ENCODE data around the gene KIF1A. TPM values are rescaled to one million over a fixed set of nuclear protein-coding genes. Genes with fewer than 3 reads are reported as not detected.
"Not testable (repeated sequence)": the region's sequence is repeated elsewhere in the genome, so short reads cannot be mapped to it uniquely, and the experiment has no call there.

KIF1A gene
- total and polyA plus RNA-seq, 2 experiments from 2014 or later: 16.1 to 16.5 TPM

DNA sequence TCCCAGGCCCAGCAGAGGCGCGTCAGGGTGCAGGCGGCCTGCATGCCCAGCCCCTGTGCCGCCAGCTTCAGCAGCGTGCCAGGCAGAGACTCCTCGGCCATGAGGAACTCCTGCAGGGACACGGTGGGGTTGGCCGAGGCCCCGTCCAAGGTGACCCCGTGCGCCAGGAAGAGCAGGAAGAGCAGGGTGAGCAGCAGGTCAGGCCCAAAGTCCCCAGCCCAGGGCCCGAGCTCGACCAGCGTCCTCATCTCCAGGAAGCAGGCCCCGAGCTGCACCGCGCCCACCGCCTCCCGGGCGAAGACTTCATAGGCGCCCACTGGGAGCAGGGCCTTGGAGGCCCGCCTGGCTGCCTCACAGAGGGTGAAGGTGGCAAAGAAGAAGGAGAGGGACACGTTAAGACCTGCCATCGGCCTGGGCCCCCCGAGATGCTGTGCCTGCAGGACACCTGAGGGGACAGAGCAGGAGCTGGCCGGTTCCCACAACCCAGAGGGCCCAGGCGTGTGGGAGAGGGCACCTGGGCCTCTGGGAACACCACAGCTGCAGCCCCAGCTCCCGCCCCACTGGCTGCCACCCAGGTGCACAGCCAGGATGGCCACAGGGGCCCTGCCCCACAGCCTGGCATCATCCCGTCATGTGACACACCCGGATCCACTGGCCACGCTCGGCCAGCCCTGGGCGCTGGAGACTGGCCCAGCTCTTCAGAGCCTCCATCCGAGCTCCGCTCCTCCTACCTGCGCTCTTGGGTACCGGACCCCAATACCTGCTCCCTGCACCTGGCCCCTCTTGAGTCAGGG lies 137.4 kb downstream of the KIF1A start, which contains the start of gene AQP12B:
AQP12B (minus strand) TSS at position 455 of the 794 bp plus-strand sequence; CDS start at position 407, 48 bp downstream.
- not testable (repeated sequence) for DNase-seq (ENCODE audit: low spot score); H3K4me3 ChIP-seq; H3K27ac ChIP-seq

DNA sequence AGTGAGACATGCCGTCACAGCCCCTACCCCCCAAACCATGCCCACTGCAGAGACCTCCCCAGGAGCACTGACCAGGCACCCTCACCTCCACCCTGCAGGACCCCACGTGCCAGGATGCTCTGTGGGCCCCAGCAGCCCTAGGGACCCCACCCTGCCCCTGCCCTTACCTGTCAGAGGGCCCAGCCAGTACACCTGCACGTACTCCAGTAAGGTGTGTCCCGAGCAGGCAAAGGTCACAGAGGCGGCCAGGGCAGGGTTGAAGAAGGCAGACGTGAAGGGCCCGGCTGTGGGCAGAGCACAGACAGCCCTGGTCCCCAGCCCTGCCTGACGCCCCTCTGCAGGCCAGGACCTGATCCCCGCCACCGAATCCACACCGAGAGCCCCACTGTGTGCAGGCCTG lies 139.8 kb downstream of the KIF1A start:
- not testable (repeated sequence) for H3K27ac ChIP-seq; H3K9me3 ChIP-seq (ENCODE audit: low read depth)
- 72% methylated on average over 2 of the region's 11 CpGs for WGBS (ENCODE audit: low lambda C conversion rate, missing lambda C conversion rate)

More for the DNA sequence above, 137.4 kb downstream of the KIF1A start, which contains the start of gene AQP12B:
- not testable (repeated sequence) for H3K27me3 ChIP-seq; H3K9me3 ChIP-seq (ENCODE audit: low read depth); H3K4me2 ChIP-seq; H3K9me2 ChIP-seq (replicated peaks; ENCODE audit: insufficient read depth); H3K36me3 ChIP-seq (replicated peaks; ENCODE audit: insufficient read depth, low read depth); H3K79me2 ChIP-seq; H2AFZ ChIP-seq; H4K20me1 ChIP-seq (ENCODE audit: insufficient read depth, poor library complexity, severe bottlenecking)
- peaks cover 11% of the 10 kb centered on the region for H3K4me1 ChIP-seq (ENCODE audit: insufficient read depth)
- 91% methylated on average over 27 of the region's 37 CpGs for WGBS (ENCODE audit: low lambda C conversion rate, missing lambda C conversion rate)

DNA sequence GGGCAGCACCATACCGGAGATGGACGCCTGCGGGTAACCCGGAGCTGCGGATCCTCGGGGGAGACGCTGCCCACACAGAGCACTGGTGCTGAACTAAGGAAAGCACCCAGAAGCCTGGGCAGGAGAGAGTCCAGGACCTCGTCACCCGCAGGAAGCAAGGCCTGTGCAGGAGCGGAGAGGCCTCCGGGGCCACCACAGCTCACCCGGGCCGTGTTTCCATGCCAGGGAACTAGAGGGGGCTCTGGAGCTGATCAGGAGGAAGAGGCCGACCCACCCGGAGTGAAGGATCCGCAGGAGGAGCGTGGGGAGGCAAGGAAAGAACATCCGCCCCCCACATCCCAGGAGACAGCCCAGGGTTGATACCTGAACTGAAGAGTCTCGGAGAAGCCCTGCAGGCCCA lies 141.1 kb downstream of the KIF1A start:
- not testable (repeated sequence) for H3K36me3 ChIP-seq (replicated peaks; ENCODE audit: insufficient read depth, low read depth); H2AFZ ChIP-seq; H3K27ac ChIP-seq; H3K9me3 ChIP-seq (ENCODE audit: low read depth); H3K9me2 ChIP-seq (replicated peaks; ENCODE audit: insufficient read depth); H3K4me1 ChIP-seq (ENCODE audit: insufficient read depth); H3K27me3 ChIP-seq; H3K79me2 ChIP-seq; H3K4me2 ChIP-seq; H4K20me1 ChIP-seq (ENCODE audit: insufficient read depth, poor library complexity, severe bottlenecking); DNase-seq (ENCODE audit: low spot score); H3K4me3 ChIP-seq
- no CpG with 5 or more reads among the region's 19 CpGs for WGBS (ENCODE audit: low lambda C conversion rate, missing lambda C conversion rate)

More for the DNA sequence above, 139.8 kb downstream of the KIF1A start:
- not testable (repeated sequence) for H3K4me1 ChIP-seq (ENCODE audit: insufficient read depth); H2AFZ ChIP-seq; DNase-seq (ENCODE audit: low spot score); H3K9me2 ChIP-seq (replicated peaks; ENCODE audit: insufficient read depth); H3K27me3 ChIP-seq; H3K4me3 ChIP-seq; H3K4me2 ChIP-seq; H3K79me2 ChIP-seq; H4K20me1 ChIP-seq (ENCODE audit: insufficient read depth, poor library complexity, severe bottlenecking); H3K36me3 ChIP-seq (replicated peaks; ENCODE audit: insufficient read depth, low read depth)

DNA sequence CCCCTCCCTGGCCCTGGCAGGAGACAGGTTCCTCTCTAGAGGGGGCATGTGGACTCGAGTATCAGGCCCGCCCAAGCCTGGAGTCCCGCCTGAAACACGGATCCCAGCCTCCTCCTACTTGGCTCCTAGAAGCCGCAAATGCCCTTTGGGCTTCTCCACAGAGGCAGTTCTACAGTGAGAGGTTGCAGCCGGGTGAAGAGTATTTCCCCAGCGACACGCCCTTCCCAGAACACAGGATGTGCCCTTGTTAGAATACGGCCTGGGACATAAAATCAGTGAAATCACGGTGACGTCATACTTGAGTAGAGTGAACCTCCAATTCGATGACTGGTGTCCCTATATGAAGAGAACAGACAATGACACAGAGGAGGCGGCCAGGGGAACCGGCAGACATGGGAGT lies 142.0 kb downstream of the KIF1A start:
- not testable (repeated sequence) for H3K27ac ChIP-seq; H3K79me2 ChIP-seq; H3K4me2 ChIP-seq; H2AFZ ChIP-seq; H3K9me2 ChIP-seq (replicated peaks; ENCODE audit: insufficient read depth); H3K4me3 ChIP-seq; H3K27me3 ChIP-seq; H3K36me3 ChIP-seq (replicated peaks; ENCODE audit: insufficient read depth, low read depth); H3K9me3 ChIP-seq (ENCODE audit: low read depth); H4K20me1 ChIP-seq (ENCODE audit: insufficient read depth, poor library complexity, severe bottlenecking); H3K4me1 ChIP-seq (ENCODE audit: insufficient read depth); DNase-seq (ENCODE audit: low spot score)
- WGBS (ENCODE audit: low lambda C conversion rate, missing lambda C conversion rate): 100% methylated on average over 2 of the region's 14 CpGs

DNA sequence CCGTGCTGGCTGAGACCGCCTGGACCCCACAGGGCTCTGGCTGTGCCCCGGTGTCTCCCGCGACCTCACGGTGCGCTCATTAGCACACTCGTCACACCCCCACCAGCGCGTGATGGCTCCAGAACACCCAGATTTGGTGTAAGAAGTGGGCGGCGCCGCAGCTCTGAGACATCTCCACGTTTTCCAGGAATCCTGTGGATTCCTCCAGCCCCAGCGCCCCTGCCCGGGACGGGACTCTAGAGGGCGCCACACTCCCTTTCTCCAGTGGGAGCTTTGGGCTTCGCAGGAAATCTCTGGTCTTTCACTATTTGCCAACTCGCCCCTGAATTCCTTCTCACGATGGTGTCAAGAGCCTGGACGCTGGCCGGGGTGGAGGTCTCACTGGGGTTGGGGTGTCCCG lies 144.7 kb downstream of the KIF1A start:
- not testable (repeated sequence) for H3K27me3 ChIP-seq; H3K27ac ChIP-seq; H3K9me2 ChIP-seq (replicated peaks; ENCODE audit: insufficient read depth); H3K4me3 ChIP-seq; H2AFZ ChIP-seq; H4K20me1 ChIP-seq (ENCODE audit: insufficient read depth, poor library complexity, severe bottlenecking); DNase-seq (ENCODE audit: low spot score); H3K79me2 ChIP-seq; H3K36me3 ChIP-seq (replicated peaks; ENCODE audit: insufficient read depth, low read depth); H3K4me2 ChIP-seq; H3K9me3 ChIP-seq (ENCODE audit: low read depth); H3K4me1 ChIP-seq (ENCODE audit: insufficient read depth)
- no CpG with 5 or more reads among the region's 24 CpGs for WGBS (ENCODE audit: low lambda C conversion rate, missing lambda C conversion rate)

DNA sequence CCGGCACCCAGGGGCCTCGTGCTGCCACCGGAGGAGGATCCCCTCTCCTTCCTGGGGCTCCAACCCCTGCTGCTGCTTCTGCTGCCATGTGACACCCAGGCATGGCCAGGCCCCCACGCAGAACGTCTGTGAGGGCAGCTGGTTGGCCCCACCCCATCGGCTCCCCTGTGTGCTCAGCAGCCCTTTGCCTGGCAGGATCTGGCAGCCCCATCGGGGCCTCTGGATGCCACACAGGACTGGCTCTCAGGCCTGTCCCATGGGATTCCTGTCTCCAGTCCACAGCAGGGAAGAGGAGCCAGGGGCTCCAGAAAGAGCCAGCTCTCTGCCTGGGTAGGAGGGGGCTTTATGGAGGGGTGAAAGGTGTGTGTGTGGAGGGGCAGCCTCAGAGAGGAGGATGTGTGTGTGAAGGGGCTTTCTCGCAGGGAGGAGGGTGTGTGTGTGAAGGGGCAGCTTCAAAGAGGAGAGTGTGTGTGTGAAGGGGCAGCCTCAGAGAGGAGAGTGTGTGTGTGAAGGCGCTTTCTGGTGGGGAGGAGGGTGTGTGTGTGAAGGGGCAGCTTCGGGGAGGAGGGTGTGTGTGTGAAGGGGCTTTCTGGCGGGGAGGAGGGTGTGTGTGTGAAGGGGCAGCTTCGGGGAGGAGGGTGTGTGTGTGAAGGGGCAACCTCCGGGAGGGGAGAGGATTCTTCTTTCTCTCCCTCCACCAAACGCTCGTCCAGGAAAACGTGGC lies 145.4 kb downstream of the KIF1A start:
- H4K20me1 ChIP-seq (ENCODE audit: insufficient read depth, poor library complexity, severe bottlenecking); H3K79me2 ChIP-seq; H3K4me1 ChIP-seq (ENCODE audit: insufficient read depth); DNase-seq (ENCODE audit: low spot score); H3K4me3 ChIP-seq; H3K36me3 ChIP-seq (replicated peaks; ENCODE audit: insufficient read depth, low read depth); H3K9me3 ChIP-seq (ENCODE audit: low read depth); H2AFZ ChIP-seq; H3K27ac ChIP-seq; H3K4me2 ChIP-seq; H3K9me2 ChIP-seq (replicated peaks; ENCODE audit: insufficient read depth): not testable (repeated sequence)
- peaks cover 10% of the 10 kb centered on the region for H3K27me3 ChIP-seq
- WGBS (ENCODE audit: low lambda C conversion rate, missing lambda C conversion rate): 42% methylated on average over 8 of the region's 16 CpGs

Measured in hepatocyte (in vitro differentiated cells).